GM18909 (cell line): ENCODE data around the gene TEX13C.
"Not testable (repeated sequence)": the region's sequence is repeated elsewhere in the genome, so short reads cannot be mapped to it uniquely, and the experiment has no call there.

ENCODE experiments used
- ATAC-seq: cut with Tn5 transposase; IDR thresholded peaks from one replicate; pipeline ENCODE4 v1.9.1; 2021; ENCODE audit warnings: mild to moderate bottlenecking; ENCODE audit not compliant: unreplicated experiment, poor library complexity

TEX13C gene

GRCh38 chrX:125319646-125320521 lies at the start of gene TEX13C:
Gene TEX13C, plus strand, starts transcription at chrX:125319871. Its CDS starts 249 bp downstream, at chrX:125320120.
- no peak for ATAC-seq

- ATAC-seq: no peak
Measured at GRCh38 chrX:125287282-125287681, 32.4 kb upstream of the TEX13C start.

- ATAC-seq: no peak
Measured at GRCh38 chrX:125288343-125288742, 31.3 kb upstream of the TEX13C start.

GRCh38 chrX:125289209-125289608 lies 30.5 kb upstream of the TEX13C start:
- ATAC-seq: no peak

GRCh38 chrX:125289920-125290319 lies 29.8 kb upstream of the TEX13C start:
- ATAC-seq: no peak

- no peak for ATAC-seq
Measured at GRCh38 chrX:125291124-125291523, 28.5 kb upstream of the TEX13C start.

GRCh38 chrX:125293850-125294780 lies 25.6 kb upstream of the TEX13C start:
- peak; percentile 59 for ATAC-seq

- ATAC-seq: peak; percentile 78
Measured at GRCh38 chrX:125295337-125295736, 24.3 kb upstream of the TEX13C start.

GRCh38 chrX:125298871-125299270 lies 20.8 kb upstream of the TEX13C start:
- no peak for ATAC-seq

- no peak for ATAC-seq
Measured at GRCh38 chrX:125306335-125306866, 13.3 kb upstream of the TEX13C start.

GRCh38 chrX:125308653-125309052 lies 11.0 kb upstream of the TEX13C start:
- no peak for ATAC-seq

- not testable (repeated sequence) for ATAC-seq
Measured at GRCh38 chrX:125319166-125319565, 505 bp upstream of the TEX13C start.

- ATAC-seq: no peak
Measured at GRCh38 chrX:125322431-125322830, 2.8 kb downstream of the TEX13C start.

- ATAC-seq: no peak
Measured at GRCh38 chrX:125326599-125326998, 6.9 kb downstream of the TEX13C start.

GRCh38 chrX:125327891-125328290 lies 8.2 kb downstream of the TEX13C start:
- ATAC-seq: no peak

GRCh38 chrX:125333583-125333982 lies 13.9 kb downstream of the TEX13C start:
- no peak for ATAC-seq

GRCh38 chrX:125340490-125340889 lies 20.8 kb downstream of the TEX13C start:
- no peak for ATAC-seq

- ATAC-seq: no peak
Measured at GRCh38 chrX:125374169-125374568, 54.5 kb downstream of the TEX13C start.
